Endothelial cell of umbilical vein (primary cell): ENCODE data around the gene MEI1. TPM values are rescaled to one million over a fixed set of nuclear protein-coding genes. Genes with fewer than 3 reads are reported as not detected.

Experiments used
- BruUV-seq: library from RNA; stranded (reverse); fragments of 400-500 nt; replicated peaks from 2 replicates; lab custom pipeline; 2021; lab: Mats Ljungman, UMichigan
- CTCF ChIA-PET: fragments of 300-600, 350-600 bp; sonication (Branson Sonifier 250); formaldehyde crosslinking; loops from one replicate; lab custom pipeline; 2021; ENCODE audit warnings: antibody characterized with exemption, inconsistent platforms; lab: Charles Lee
- POLR2A ChIA-PET: fragments of 300-600, 350-600 bp; sonication (Branson Sonifier 250); formaldehyde crosslinking; loops from one replicate; lab custom pipeline; 2021; ENCODE audit warnings: antibody characterized with exemption, inconsistent platforms; lab: Charles Lee
- DNase-seq: peaks from one replicate; pipeline ENCODE4 v3.0.0-alpha.2; 2011; ENCODE audit warnings: low read depth, low spot score
- FAIRE-seq: peaks from 2 replicates; lab custom pipeline; 2011; peaks lifted over from hg19 to GRCh38; lab: Jason Lieb, UNC
- H2AFZ ChIP-seq: 2 replicates; pipeline ENCODE4 v1.6.0; 2012; ENCODE audit warnings: low read depth, low read length, control low read depth, inconsistent platforms
- H3K27ac ChIP-seq: 2 replicates; pipeline ENCODE4 v1.5.1; 2011; ENCODE audit warnings: low read depth, mild to moderate bottlenecking, control low read depth, low read length, moderate library complexity; ENCODE audit not compliant: insufficient read depth
- H3K27me3 ChIP-seq, 2 experiments: 2 replicates each; pipeline versions ENCODE4 v1.6.0 to v1.6.1; 2011; ENCODE audit warnings: low read length in 2 of 2, mixed read lengths in 1 of 2; ENCODE audit not compliant: control insufficient read depth in 2 of 2, insufficient read depth in 2 of 2
- H3K36me3 ChIP-seq, 2 experiments: 2 replicates in 1 of 2; 3 replicates in 1 of 2; pipeline ENCODE4 v1.5.1; 2011; ENCODE audit warnings: low read length in 2 of 2, mild to moderate bottlenecking in 1 of 2, moderate library complexity in 1 of 2; ENCODE audit not compliant: control insufficient read depth in 2 of 2, insufficient read depth in 2 of 2; ENCODE audit errors: extremely low read depth in 1 of 2
- H3K4me1 ChIP-seq: 3 replicates; pipeline ENCODE4 v1.5.1; 2011; ENCODE audit warnings: mild to moderate bottlenecking, low read length; ENCODE audit not compliant: control insufficient read depth, insufficient read depth; ENCODE audit errors: extremely low read depth
- H3K4me2 ChIP-seq: 2 replicates; pipeline ENCODE4 v1.6.1; 2011; ENCODE audit warnings: low read length, control low read depth, mixed read lengths; ENCODE audit not compliant: insufficient read depth
- H3K4me3 ChIP-seq, 3 experiments: fragments of 200-600 bp in 1 of 3; sonication (generic), shearing (Covaris generic) in 1 of 3; replicated peaks in 1 of 3; 2 replicates each; pipeline ENCODE4 v1.5.1; 2011 to 2016; ENCODE audit warnings: control low read depth in 3 of 3, low read length in 3 of 3, mild to moderate bottlenecking in 2 of 3, inconsistent platforms in 1 of 3, low read depth in 1 of 3, moderate library complexity in 1 of 3; ENCODE audit not compliant: insufficient read depth in 1 of 3
- H3K79me2 ChIP-seq: 2 replicates; pipeline ENCODE4 v1.6.0; 2012; ENCODE audit warnings: low read length, inconsistent platforms; ENCODE audit not compliant: control insufficient read depth, insufficient read depth
- H3K9ac ChIP-seq: replicated peaks from 2 replicates; pipeline ENCODE3; 2011; ENCODE audit warnings: low read length, control low read depth; ENCODE audit not compliant: insufficient read depth; ENCODE audit errors: extremely low read depth
- H3K9me1 ChIP-seq: replicated peaks from 3 replicates; pipeline ENCODE4 v1.6.0; 2011; ENCODE audit warnings: mild to moderate bottlenecking, low read length; ENCODE audit not compliant: control insufficient read depth, insufficient read depth; ENCODE audit errors: extremely low read depth
- H3K9me3 ChIP-seq: replicated peaks from 2 replicates; pipeline ENCODE4 v1.5.1; 2012; ENCODE audit warnings: low read length, inconsistent platforms; ENCODE audit not compliant: control insufficient read depth, insufficient read depth
- H4K20me1 ChIP-seq: replicated peaks from 2 replicates; pipeline ENCODE3; 2011; ENCODE audit warnings: mild to moderate bottlenecking, low read length; ENCODE audit not compliant: control insufficient read depth, insufficient read depth; ENCODE audit errors: extremely low read depth
- EZH2 ChIP-seq: IDR thresholded peaks from 2 replicates; pipeline ENCODE4 v1.6.1; 2012; ENCODE audit warnings: borderline replicate concordance, low read depth, mild to moderate bottlenecking, moderate library complexity, low read length, inconsistent platforms; ENCODE audit not compliant: severe bottlenecking
- FOS ChIP-seq: IDR thresholded peaks from 2 replicates; pipeline ENCODE4 v1.6.1; 2011; ENCODE audit warnings: mild to moderate bottlenecking, low read length, moderate library complexity, borderline replicate concordance; ENCODE audit not compliant: insufficient read depth
- GATA2 ChIP-seq: IDR thresholded peaks from 2 replicates; pipeline ENCODE4 v1.7.0; 2011; ENCODE audit warnings: low read depth, mild to moderate bottlenecking, moderate library complexity, mixed read lengths, low read length; ENCODE audit not compliant: insufficient read length, insufficient read depth
- JUN ChIP-seq: IDR thresholded peaks from 2 replicates; pipeline ENCODE4 v1.6.1; 2011; ENCODE audit warnings: borderline replicate concordance, low read depth; ENCODE audit not compliant: insufficient read length, insufficient read depth
- MYC ChIP-seq: IDR thresholded peaks from one replicate; pipeline ENCODE4 v1.6.1; 2011; ENCODE audit warnings: mild to moderate bottlenecking, low read depth, low read length
- POLR2A ChIP-seq: IDR thresholded peaks from 2 replicates; pipeline ENCODE4 v1.6.1; 2012; ENCODE audit warnings: low read depth, mild to moderate bottlenecking, control low read depth, low read length
- POLR2AphosphoS5 ChIP-seq: IDR thresholded peaks from 2 replicates; pipeline ENCODE4 v1.6.1; 2012; ENCODE audit warnings: low read depth, mild to moderate bottlenecking, control low read depth, low read length, moderate library complexity; ENCODE audit not compliant: insufficient read depth
- dilution Hi-C: fragments of 300-500 bp; cut with MboI; formaldehyde crosslinking; loops from one replicate; pipeline ENCODE4 v1.15.0; 2019; ENCODE audit warnings: low sequenced_read_pairs; ENCODE audit not compliant: extremely low pct_ligation_motif_present
- intact Hi-C: fragments of 100-400 bp; cut with micrococcal nuclease; formaldehyde crosslinking; loops from one replicate; pipeline ENCODE4 v1.10.0; 2022
- polyA plus RNA-seq, 4 experiments: library from polyadenylated mRNA; depleted of rRNA in 3 of 4; stranded (reverse) in 3 of 4; unstranded in 1 of 4; fragments of >200 nt; gene quantifications; 2 replicates each; pipeline versions ENCODE4 v1.2.1 to v1.2.3, GENCODE V29; 2011 to 2012; ENCODE audit warnings: missing spikeins in 1 of 4
- total RNA-seq: library from RNA; stranded (reverse); gene quantifications from 2 replicates; pipeline ENCODE4 v1.2.3, GENCODE V29; 2021
- TF ChIP-seq, protein P1 (sequence below), 2 donors: IDR thresholded peaks; 1 replicate in 1 of 2; 2 replicates in 1 of 2; pipeline ENCODE4 v1.5.1; 2011; ENCODE audit warnings: low read length in 2 of 2, mild to moderate bottlenecking in 2 of 2, moderate library complexity in 2 of 2, control low read depth in 1 of 2, inconsistent platforms in 1 of 2, low read depth in 1 of 2; ENCODE audit not compliant: insufficient read depth in 1 of 2; ENCODE audit errors: extremely low read depth in 1 of 2
- TF ChIP-seq, protein P2 (sequence below): IDR thresholded peaks from 2 replicates; pipeline ENCODE4 v1.6.1; 2011; ENCODE audit not compliant: insufficient read depth, insufficient read length

The MEI1 gene
- total and polyA plus RNA-seq, 2 donors (not counting 3 experiments of a cell fraction or from before 2014, with no cell fraction given) = 1.5 to 1.9 TPM

DNA sequence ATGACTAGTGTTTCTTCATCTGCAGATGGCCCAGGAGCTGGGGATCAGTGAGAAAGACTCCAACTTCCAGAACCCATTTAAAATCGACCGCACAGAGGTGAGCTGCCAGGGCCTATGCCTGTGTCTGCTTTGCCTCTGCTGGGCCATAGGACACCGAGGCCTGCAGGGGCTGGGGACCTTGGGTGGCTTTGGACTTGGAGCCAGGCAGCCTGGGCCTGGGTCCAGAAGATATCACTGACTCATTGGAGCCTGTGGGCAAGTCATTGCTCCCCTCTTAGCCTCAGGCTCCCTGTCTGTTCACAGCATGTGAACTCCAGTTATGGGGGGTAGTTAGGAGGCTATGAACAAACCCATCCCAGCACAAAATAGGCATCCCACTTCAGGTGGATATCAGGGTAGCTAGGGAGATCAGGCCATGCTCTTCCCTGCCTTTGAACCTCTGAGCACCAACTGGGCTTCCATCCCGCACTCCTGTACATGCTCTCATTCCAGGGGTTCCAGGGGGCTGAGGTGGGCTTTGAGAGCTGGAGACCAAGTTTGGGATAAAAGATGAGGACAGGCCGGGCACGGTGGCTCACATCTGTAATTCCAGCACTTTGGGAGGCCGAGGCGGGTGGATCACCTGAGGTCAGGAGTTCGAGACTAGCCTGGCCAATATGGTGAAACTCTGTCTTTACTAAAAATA lies 114.6 kb downstream of the MEI1 start:
- intact Hi-C loops = no loop called here

DNA sequence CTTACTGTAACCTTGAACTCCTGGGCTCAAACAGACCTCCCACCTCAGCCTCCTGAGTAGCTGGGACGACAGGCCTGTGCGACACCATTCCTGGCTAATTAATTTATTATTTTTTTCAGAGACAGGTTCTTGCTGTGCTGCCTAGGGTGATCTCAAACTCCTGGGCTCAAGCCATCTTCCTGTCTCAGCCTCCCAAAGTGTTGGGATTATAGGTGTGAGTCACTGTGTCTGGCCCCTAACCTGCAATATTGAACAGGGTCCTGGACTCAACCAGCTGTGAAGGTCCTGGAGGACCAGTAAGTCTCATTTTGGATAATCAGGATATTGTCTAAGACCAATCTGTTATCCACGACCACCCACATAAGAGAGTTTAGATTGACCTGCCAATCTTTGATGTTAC lies 116.4 kb downstream of the MEI1 start:
- dilution Hi-C loops (no loop called here), intact Hi-C loops (no loop called here)
- no peak for FAIRE-seq
- Histone ChIP-seq H3K27me3 (no peaks in the 10 kb centered on the region), H3K36me3 (no peaks in the 10 kb centered on the region), H3K9ac (no peak overlapping the region), H3K27ac (no peak overlapping the region), H3K9me1 (no peaks in the 10 kb centered on the region), H3K4me2 (no peak overlapping the region), H3K9me3 (no peaks in the 10 kb centered on the region), H2AFZ (no peak overlapping the region), H4K20me1 (no peaks in the 10 kb centered on the region), H3K79me2 (no peaks in the 10 kb centered on the region), H3K4me1 (no peaks in the 10 kb centered on the region), H3K4me3 (no peak overlapping the region)
- POLR2A ChIA-PET = no interaction called here
- no peak for DNase-seq
- BruUV-seq = no TSS peak
- TF ChIP-seq MYC (no peak), JUN (no peak), POLR2AphosphoS5 (no peak), EZH2 (no peak), GATA2 (no peak), FOS (no peak), POLR2A (no peak)
- TF ChIP-seq, protein P1, sequence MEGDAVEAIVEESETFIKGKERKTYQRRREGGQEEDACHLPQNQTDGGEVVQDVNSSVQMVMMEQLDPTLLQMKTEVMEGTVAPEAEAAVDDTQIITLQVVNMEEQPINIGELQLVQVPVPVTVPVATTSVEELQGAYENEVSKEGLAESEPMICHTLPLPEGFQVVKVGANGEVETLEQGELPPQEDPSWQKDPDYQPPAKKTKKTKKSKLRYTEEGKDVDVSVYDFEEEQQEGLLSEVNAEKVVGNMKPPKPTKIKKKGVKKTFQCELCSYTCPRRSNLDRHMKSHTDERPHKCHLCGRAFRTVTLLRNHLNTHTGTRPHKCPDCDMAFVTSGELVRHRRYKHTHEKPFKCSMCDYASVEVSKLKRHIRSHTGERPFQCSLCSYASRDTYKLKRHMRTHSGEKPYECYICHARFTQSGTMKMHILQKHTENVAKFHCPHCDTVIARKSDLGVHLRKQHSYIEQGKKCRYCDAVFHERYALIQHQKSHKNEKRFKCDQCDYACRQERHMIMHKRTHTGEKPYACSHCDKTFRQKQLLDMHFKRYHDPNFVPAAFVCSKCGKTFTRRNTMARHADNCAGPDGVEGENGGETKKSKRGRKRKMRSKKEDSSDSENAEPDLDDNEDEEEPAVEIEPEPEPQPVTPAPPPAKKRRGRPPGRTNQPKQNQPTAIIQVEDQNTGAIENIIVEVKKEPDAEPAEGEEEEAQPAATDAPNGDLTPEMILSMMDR (IDR thresholded peaks at IDR 0.05; ENCODE audit: extremely low read depth in 1 of 2, insufficient read depth in 1 of 2, low read depth in 1 of 2, low read length in 2 of 2) = no peak
- TF ChIP-seq, protein P2, sequence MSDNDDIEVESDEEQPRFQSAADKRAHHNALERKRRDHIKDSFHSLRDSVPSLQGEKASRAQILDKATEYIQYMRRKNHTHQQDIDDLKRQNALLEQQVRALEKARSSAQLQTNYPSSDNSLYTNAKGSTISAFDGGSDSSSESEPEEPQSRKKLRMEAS = no peak
- CTCF ChIA-PET = no interaction called here

More for the DNA sequence above, 114.6 kb downstream of the MEI1 start:
- FAIRE-seq (no peak), DNase-seq (no peak)
- no TSS peak for BruUV-seq
- POLR2A ChIA-PET = no interaction called here
- Histone ChIP-seq H3K4me2 (no peak overlapping the region), H2AFZ (no peak overlapping the region), H3K4me3 (no peak overlapping the region), H3K79me2 (no peaks in the 10 kb centered on the region), H3K27me3 (no peaks in the 10 kb centered on the region), H3K27ac (no peak overlapping the region), H3K9me1 (no peaks in the 10 kb centered on the region), H3K9ac (no peak overlapping the region), H4K20me1 (no peaks in the 10 kb centered on the region), H3K4me1 (no peaks in the 10 kb centered on the region), H3K9me3 (no peaks in the 10 kb centered on the region), H3K36me3 (no peaks in the 10 kb centered on the region)
- TF ChIP-seq EZH2 (no peak), FOS (no peak)
- dilution Hi-C loops = no loop called here
- CTCF ChIA-PET = interaction anchor here (1.6 kb wide), 1 partner anchor 112 kb away, joined by 4 read pairs; no protein-coding TSS in a partner anchor
